HepG2 (cell line): ENCODE data around the gene ZNF554. TPM values are rescaled to one million over a fixed set of nuclear protein-coding genes. Genes with fewer than 3 reads are reported as not detected.

Experiments used
- ATAC-seq: fragments of 200-7000 bp; cut with Tn5 transposase; 3 replicates; pipeline ENCODE4 v1.9.1; 2020; ENCODE audit warnings: mild to moderate bottlenecking, moderate library complexity
- BruUV-seq: library from RNA; stranded (reverse); fragments of 400-500 nt; replicated peaks from 2 replicates; lab custom pipeline; 2021; lab: Mats Ljungman, UMichigan
- CTCF ChIA-PET: fragments of 300-600 bp; formaldehyde crosslinking; extraction: SDS; loops from one replicate; lab custom pipeline; 2021; ENCODE audit warnings: low total read pairs, inconsistent platforms, low intra/inter-chr PET ratio; lab: Yijun Ruan, JAX
- POLR2A ChIA-PET: fragments of 350-600 bp; sonication (Branson Sonifier 250); formaldehyde crosslinking; loops from one replicate; lab custom pipeline; 2020; ENCODE audit warnings: antibody characterized with exemption, inconsistent platforms; lab: Yijun Ruan, JAX
- DNase-seq: peaks from one replicate; pipeline ENCODE4 v3.0.0-alpha.2; 2015; ENCODE audit warnings: low spot score
- FAIRE-seq: peaks from 3 replicates; lab custom pipeline; 2011; peaks lifted over from hg19 to GRCh38; lab: Jason Lieb, UNC
- H2AFZ ChIP-seq: one replicate; pipeline ENCODE4 v1.6.1; 2011; ENCODE audit warnings: low read length, inconsistent platforms
- H3K27ac ChIP-seq: fragments of 300-600 bp; 3 replicates; pipeline ENCODE4 v1.8.0; 2011; ENCODE audit warnings: mixed run types, mild to moderate bottlenecking, mixed read lengths, low read length, inconsistent platforms; ENCODE audit not compliant: insufficient read depth; ENCODE audit errors: extremely low read length
- H3K27me3 ChIP-seq, 2 experiments: fragments of 200-600 bp in 1 of 2; 2 replicates in 1 of 2; 3 replicates in 1 of 2; pipeline versions ENCODE4 v1.6.0 to v1.8.0; 2011; ENCODE audit warnings: low read length in 2 of 2, mild to moderate bottlenecking in 2 of 2, moderate library complexity in 2 of 2, inconsistent platforms in 1 of 2; ENCODE audit not compliant: insufficient read depth in 2 of 2, control insufficient read depth in 1 of 2
- H3K36me3 ChIP-seq, 2 experiments: fragments of 200-600 bp in 1 of 2; replicated peaks in 1 of 2; 2 replicates in 1 of 2; 3 replicates in 1 of 2; pipeline versions ENCODE4 v1.5.1 to v1.8.0; 2011; ENCODE audit warnings: low read length in 2 of 2, inconsistent platforms in 1 of 2; ENCODE audit not compliant: insufficient read depth in 2 of 2, control insufficient read depth in 1 of 2
- H3K4me1 ChIP-seq: 2 replicates; pipeline ENCODE4 v1.5.1; 2012; ENCODE audit warnings: low read length, inconsistent platforms; ENCODE audit not compliant: insufficient read depth
- H3K4me2 ChIP-seq: 2 replicates; pipeline ENCODE4 v1.6.0; 2011; ENCODE audit warnings: low read depth, low read length, inconsistent platforms
- H3K4me3 ChIP-seq, 3 experiments: fragments of 200-600 bp in 1 of 3; sonication (generic), shearing (Covaris generic) in 1 of 3; replicated peaks in 1 of 3; 2 replicates each; pipeline ENCODE4 v1.5.1; 2011 to 2016; ENCODE audit warnings: low read length in 3 of 3, inconsistent platforms in 2 of 3, low read depth in 2 of 3, mild to moderate bottlenecking in 2 of 3, control low read depth in 1 of 3, mixed read lengths in 1 of 3; ENCODE audit not compliant: insufficient read depth in 1 of 3
- H3K79me2 ChIP-seq: one replicate; pipeline ENCODE4 v1.6.1; 2011; ENCODE audit warnings: low read length, inconsistent platforms; ENCODE audit not compliant: insufficient read depth
- H3K9ac ChIP-seq: 2 replicates; pipeline ENCODE4 v1.6.0; 2011; ENCODE audit warnings: mild to moderate bottlenecking, low read depth, low read length, inconsistent platforms; ENCODE audit not compliant: insufficient read depth
- H3K9me3 ChIP-seq: 2 replicates; pipeline ENCODE4 v1.5.1; 2012; ENCODE audit warnings: mild to moderate bottlenecking, low read length
- H4K20me1 ChIP-seq: 2 replicates; pipeline ENCODE4 v1.6.0; 2011; ENCODE audit warnings: inconsistent platforms, mild to moderate bottlenecking, low read length, moderate library complexity; ENCODE audit not compliant: insufficient read depth
- ADNP ChIP-seq: sonication (generic); formaldehyde crosslinking; IDR thresholded peaks from 2 replicates; pipeline ENCODE4 v1.4.0; 2020; ENCODE audit warnings: missing genetic modification reagents
- ESRRA ChIP-seq: sonication (generic); formaldehyde crosslinking; IDR thresholded peaks from 2 replicates; pipeline ENCODE4 v1.5.1; 2020; ENCODE audit warnings: mild to moderate bottlenecking, low read depth, missing genetic modification reagents
- GMEB1 ChIP-seq: sonication (generic); formaldehyde crosslinking; IDR thresholded peaks from 2 replicates; pipeline ENCODE4 v1.5.1; 2020; ENCODE audit warnings: missing genetic modification reagents, mild to moderate bottlenecking, borderline replicate concordance
- HES4 ChIP-seq: sonication (generic); formaldehyde crosslinking; IDR thresholded peaks from 2 replicates; pipeline ENCODE4 v1.9.0; 2021; ENCODE audit warnings: mild to moderate bottlenecking, missing genetic modification reagents, borderline replicate concordance
- HNRNPK ChIP-seq: fragments of 200-400 bp; formaldehyde crosslinking; IDR thresholded peaks from 2 replicates; pipeline ENCODE4 v1.6.1; 2018; ENCODE audit warnings: low read length, low read depth, moderate library complexity, mild to moderate bottlenecking; ENCODE audit not compliant: poor library complexity, severe bottlenecking
- KDM1A ChIP-seq: IDR thresholded peaks from 2 replicates; pipeline ENCODE4 v1.6.1; 2016; ENCODE audit warnings: missing compliant biosample characterization
- RORA ChIP-seq: sonication (generic); formaldehyde crosslinking; IDR thresholded peaks from 2 replicates; pipeline ENCODE4 v1.5.0; 2020; ENCODE audit warnings: mild to moderate bottlenecking, missing genetic modification reagents, moderate library complexity
- SNAI1 ChIP-seq: sonication (generic); formaldehyde crosslinking; IDR thresholded peaks from 2 replicates; pipeline ENCODE4 v1.5.0; 2020; ENCODE audit warnings: mild to moderate bottlenecking, missing genetic modification reagents, borderline replicate concordance
- SYNCRIP ChIP-seq: fragments of 200-400 bp; formaldehyde crosslinking; IDR thresholded peaks from 2 replicates; pipeline ENCODE4 v1.6.1; 2018; ENCODE audit warnings: mild to moderate bottlenecking, low read depth, low read length; ENCODE audit not compliant: insufficient read depth
- TBX3 ChIP-seq: fragments of 450-650 bp; IDR thresholded peaks from 2 replicates; pipeline ENCODE4 v1.6.1; 2017; ENCODE audit warnings: antibody characterized with exemption, mild to moderate bottlenecking, inconsistent platforms, borderline replicate concordance
- ZMYM3 ChIP-seq: sonication (generic); formaldehyde crosslinking; IDR thresholded peaks from 2 replicates; pipeline ENCODE4 v1.5.1; 2020; ENCODE audit warnings: mild to moderate bottlenecking, missing genetic modification reagents
- ZNF207 ChIP-seq: fragments of 450-650 bp; IDR thresholded peaks from 2 replicates; pipeline ENCODE4 v1.6.1; 2016; ENCODE audit warnings: antibody characterized with exemption, borderline replicate concordance
- ZNF263 ChIP-seq: sonication (generic); formaldehyde crosslinking; IDR thresholded peaks from 2 replicates; pipeline ENCODE4 v1.4.0; 2020; ENCODE audit warnings: missing genetic modification reagents
- ZNF629 ChIP-seq: sonication (generic); formaldehyde crosslinking; conservative IDR thresholded peaks from 2 replicates; pipeline ENCODE4 v1.5.0; 2020; ENCODE audit warnings: missing genetic modification reagents
- ZNF768 ChIP-seq: sonication (generic); formaldehyde crosslinking; IDR thresholded peaks from 2 replicates; pipeline ENCODE4 v1.4.0; 2020; ENCODE audit warnings: missing genetic modification reagents
- WGBS: methylation state at CpG from one replicate; pipeline ENCODE4 v1.1.6; 2017; ENCODE audit warnings: low lambda C conversion rate; 5-methylcytosine and 5-hydroxymethylcytosine counted together
- in situ Hi-C: cut with HindIII; loops from 2 replicates; pipeline ENCODE4 v1.10.0; 2017; ENCODE audit warnings: low pct_unique_long_range_greater_than_20kb; ENCODE audit not compliant: extremely low pct_ligation_motif_present
- intact Hi-C: fragments of 100-400 bp; cut with micrococcal nuclease; formaldehyde crosslinking; loops from one replicate; pipeline ENCODE4 v1.10.0; 2022; ENCODE audit not compliant: unreplicated experiment
- polyA plus RNA-seq, 8 experiments: library from polyadenylated mRNA; depleted of rRNA in 3 of 8; stranded (reverse) in 7 of 8; unstranded in 1 of 8; fragments of >200 nt; fragmentation: Illumina TruSeq in 4 of 8; extraction: Trizol in 4 of 8; gene quantifications; 2 replicates each; pipeline versions ENCODE4 v1.2.1 to v1.2.3, GENCODE V29; 2011 to 2016; ENCODE audit warnings: low read depth in 4 of 8, missing spikeins in 1 of 8, mixed read lengths in 1 of 8; ENCODE audit not compliant: insufficient read depth in 1 of 8
- total RNA-seq, 5 experiments: library from RNA; depleted of rRNA; stranded (reverse); fragments of >200 nt; fragmentation: Illumina TruSeq; extraction: Trizol; gene quantifications; 2 replicates each; pipeline ENCODE4 v1.2.3, GENCODE V29; 2016; ENCODE audit warnings: low read depth in 1 of 5
- TF ChIP-seq, protein P1 (sequence below): sonication (generic); formaldehyde crosslinking; IDR thresholded peaks from 2 replicates; pipeline ENCODE4 v1.5.0; 2020; ENCODE audit warnings: mild to moderate bottlenecking, low read depth, missing genetic modification reagents, borderline replicate concordance

ZNF554 gene
- total and polyA plus RNA-seq, 2 of the 13 experiments (the other 11 are each of a cell fraction or from before 2014, with no cell fraction given): 2.2 to 2.7 TPM

DNA sequence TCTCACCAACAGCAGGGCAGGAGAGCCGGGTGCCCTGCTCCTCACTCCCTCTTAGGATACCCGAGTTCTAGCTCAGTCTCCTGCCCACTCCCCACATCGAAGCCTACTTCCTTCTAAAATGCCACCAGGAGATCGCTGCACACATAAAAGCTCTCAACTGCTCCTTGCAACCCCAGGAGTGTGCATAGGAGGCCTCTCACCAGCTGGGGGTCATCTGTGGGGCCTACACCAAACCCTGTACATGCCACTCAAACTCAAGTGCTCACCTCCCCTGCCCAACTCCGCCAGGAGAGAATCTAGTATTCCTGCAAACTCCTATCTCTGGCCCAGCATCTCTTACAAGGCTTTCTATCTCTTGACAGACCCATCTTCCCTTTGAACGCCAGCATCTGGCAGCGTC lies 39.4 kb upstream of the ZNF554 start:
- Histone ChIP-seq H3K9ac (peak overlapping the region; percentile 98; the same call in 1 of the 2 replicates), H3K36me3 (peaks cover 0 to 10% of the 10 kb centered on the region in 2 experiments; a peak in 1 of 5 replicates), H3K4me2 (peak overlapping the region; percentile 90; the same call in 1 of the 2 replicates), H3K4me1 (peaks cover 70% of the 10 kb centered on the region), H3K9me3 (no peaks in the 10 kb centered on the region), H3K27ac (no peak overlapping the region), H2AFZ (no peak overlapping the region), H3K27me3 (no peaks in the 10 kb centered on the region; a peak in 1 of 5 replicates), H4K20me1 (peaks cover 9% of the 10 kb centered on the region; the same call in 1 of the 2 replicates), H3K79me2 (peaks cover 75% of the 10 kb centered on the region), H3K4me3 (no peak overlapping the region)
- in situ Hi-C loops (no loop called here), intact Hi-C loops (no loop called here)
- DNase-seq (no peak), ATAC-seq (no peak), FAIRE-seq (no peak)
- WGBS: 98% methylated on average over 7 of the region's 7 CpGs
- ChIA-PET POLR2A (no interaction called here), CTCF (no interaction called here)
- BruUV-seq: no TSS peak
- TF ChIP-seq, protein P1, sequence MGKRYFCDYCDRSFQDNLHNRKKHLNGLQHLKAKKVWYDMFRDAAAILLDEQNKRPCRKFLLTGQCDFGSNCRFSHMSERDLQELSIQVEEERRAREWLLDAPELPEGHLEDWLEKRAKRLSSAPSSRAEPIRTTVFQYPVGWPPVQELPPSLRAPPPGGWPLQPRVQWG (CRISPR knock-in tag): no peak
- TF ChIP-seq SYNCRIP: no peak

- in situ Hi-C loops: no loop called here
- CTCF ChIA-PET: no interaction called here
- no peak for ATAC-seq
Observed at GRCh38 chr19:2782329-2782935, 37.2 kb upstream of the ZNF554 start.

More at GRCh38 chr19:2782329-2782935, 37.2 kb upstream of the ZNF554 start:
- Histone ChIP-seq H3K27me3 (no peaks in the 10 kb centered on the region; a peak in 1 of 5 replicates), H3K36me3 (peaks cover 0 to 9% of the 10 kb centered on the region in 2 experiments; a peak in 1 of 5 replicates), H3K27ac (peak overlapping the region; percentile 74), H3K79me2 (peaks cover 73% of the 10 kb centered on the region), H3K9me3 (no peaks in the 10 kb centered on the region), H3K4me1 (peaks cover 71% of the 10 kb centered on the region), H3K9ac (peak overlapping the region; percentile 98), H4K20me1 (peaks cover 5% of the 10 kb centered on the region; the same call in 1 of the 2 replicates), H2AFZ (no peak overlapping the region), H3K4me2 (peak overlapping the region; percentile 90), H3K4me3 (peak overlapping the region; percentile 81 to 98 (median 93))
- TF ChIP-seq TBX3 (0 out of 2 replicates have a peak, but pooled peaks have one; percentile 17), ADNP (peak; percentile 62; the same call in 1 of the 2 replicates), SNAI1 (CRISPR knock-in tag) (peak; percentile 10; the same call in 1 of the 2 replicates), ZNF263 (CRISPR knock-in tag) (no peak), ESRRA (0 out of 2 replicates have a peak, but pooled peaks have one; percentile 4), ZMYM3 (CRISPR knock-in tag) (peak; percentile 75), ZNF768 (CRISPR knock-in tag) (peak; percentile 76), HNRNPK (no peak), RORA (CRISPR knock-in tag) (peak; percentile 30; the same call in 1 of the 2 replicates), KDM1A (CRISPR knock-in tag) (0 out of 2 replicates have a peak, but pooled peaks have one; percentile 33), HES4 (CRISPR knock-in tag) (peak; percentile 66; the same call in 1 of the 2 replicates), ZNF207 (no peak), GMEB1 (no peak), ZNF629 (CRISPR knock-in tag) (peak; percentile 98)
- BruUV-seq: no TSS peak
- no peak for FAIRE-seq
- intact Hi-C loops: no loop called here
- DNase-seq: no peak
- 0% methylated on average over 16 of the region's 24 CpGs for WGBS
- POLR2A ChIA-PET: interaction anchor here (1.0 to 1.4 kb wide), 6 partner anchors 55 to 168 kb away, joined by 3 to 13 read pairs (median 6); partner anchors contain the start of genes ZNF555 and ZNF556
